Breast epithelium (tissue), 4 donors: ENCODE results near the gene FITM1. TPM values are rescaled to one million over a fixed set of nuclear protein-coding genes. Genes with fewer than 3 reads are reported as not detected.
A peak's percentile ranks its signal among the peaks of the same experiment; 100 is the strongest.

Source experiments
- DNase-seq, 2 donors: peaks; one replicate each; pipeline ENCODE4 v3.0.0-alpha.2; 2019; ENCODE audit warnings: low spot score in 2 of 2
- H3K27ac ChIP-seq, 2 donors: fragments of 200-600 bp; sonication (generic) in 1 of 2; one replicate each; pipeline ENCODE4 v1.5.1; 2016 to 2019; ENCODE audit warnings: mild to moderate bottlenecking in 1 of 2
- H3K27me3 ChIP-seq, 2 donors: fragments of 200-600 bp; sonication (generic) in 1 of 2; one replicate each; pipeline versions ENCODE4 v1.5.1 to v1.6.0; 2017 to 2019; ENCODE audit warnings: control low read depth in 1 of 2, mild to moderate bottlenecking in 1 of 2
- H3K36me3 ChIP-seq: fragments of 200-600 bp; one replicate; pipeline ENCODE4 v1.5.1; 2019
- H3K4me1 ChIP-seq, 2 donors: fragments of 200-600 bp; sonication (generic); one replicate each; pipeline ENCODE4 v1.5.1; 2016 to 2019; ENCODE audit warnings: control low read depth in 1 of 2
- H3K4me3 ChIP-seq, 3 donors: fragments of 200-600 bp; sonication (generic); 1 replicate in 2 of 3; 2 replicates in 1 of 3; pipeline ENCODE4 v1.5.1; 2016 to 2019; ENCODE audit warnings: mild to moderate bottlenecking in 3 of 3, moderate library complexity in 2 of 3
- H3K9me3 ChIP-seq, 2 donors: fragments of 200-600 bp; sonication (generic) in 1 of 2; one replicate each; pipeline ENCODE4 v1.5.1; 2016 to 2019; ENCODE audit warnings: control low read depth in 1 of 2
- POLR2A ChIP-seq: fragments of 450-650 bp; IDR thresholded peaks from one replicate; pipeline ENCODE4 v1.6.1; 2016; ENCODE audit warnings: antibody characterized with exemption, mild to moderate bottlenecking, moderate library complexity
- POLR2AphosphoS5 ChIP-seq, 3 donors: sonication (generic); formaldehyde crosslinking; IDR thresholded peaks; one replicate each; pipeline ENCODE4 v1.6.1; 2017; ENCODE audit warnings: antibody characterized with exemption in 3 of 3
- intact Hi-C: fragments of 100-400 bp; cut with DNase I; formaldehyde crosslinking; loops from one replicate; pipeline ENCODE4 v1.15.1; 2023; ENCODE audit warnings: low total_unique reads
- total RNA-seq, 3 donors: library from RNA; depleted of rRNA; stranded (reverse); fragments of >200 nt; gene quantifications; one replicate each; pipeline ENCODE4 v1.1.0, GENCODE V29; 2016
- TF ChIP-seq, protein P1 (sequence below), 3 donors: fragments of 450-650 bp; IDR thresholded peaks; one replicate each; pipeline ENCODE4 v1.5.1; 2016 to 2017; ENCODE audit warnings: antibody characterized with exemption in 3 of 3, mild to moderate bottlenecking in 3 of 3, moderate library complexity in 3 of 3

The FITM1 gene
- total RNA-seq = 1 to 10 TPM; 1.2 to 2.6 (median 1.6) TPM

- Histone ChIP-seq H3K27me3 (no peaks in the 10 kb centered on the region), H3K4me3 (no peak within 1 kb of the TSS), H3K27ac (peak within 1 kb of the TSS; percentile 73 to 74), H3K36me3 (no peaks in the 10 kb centered on the region), H3K9me3 (no peaks in the 10 kb centered on the region), H3K4me1 (no peaks in the 10 kb centered on the region)
- intact Hi-C loops = no loop called here
- DNase-seq = no peak
- TF ChIP-seq, protein P1, sequence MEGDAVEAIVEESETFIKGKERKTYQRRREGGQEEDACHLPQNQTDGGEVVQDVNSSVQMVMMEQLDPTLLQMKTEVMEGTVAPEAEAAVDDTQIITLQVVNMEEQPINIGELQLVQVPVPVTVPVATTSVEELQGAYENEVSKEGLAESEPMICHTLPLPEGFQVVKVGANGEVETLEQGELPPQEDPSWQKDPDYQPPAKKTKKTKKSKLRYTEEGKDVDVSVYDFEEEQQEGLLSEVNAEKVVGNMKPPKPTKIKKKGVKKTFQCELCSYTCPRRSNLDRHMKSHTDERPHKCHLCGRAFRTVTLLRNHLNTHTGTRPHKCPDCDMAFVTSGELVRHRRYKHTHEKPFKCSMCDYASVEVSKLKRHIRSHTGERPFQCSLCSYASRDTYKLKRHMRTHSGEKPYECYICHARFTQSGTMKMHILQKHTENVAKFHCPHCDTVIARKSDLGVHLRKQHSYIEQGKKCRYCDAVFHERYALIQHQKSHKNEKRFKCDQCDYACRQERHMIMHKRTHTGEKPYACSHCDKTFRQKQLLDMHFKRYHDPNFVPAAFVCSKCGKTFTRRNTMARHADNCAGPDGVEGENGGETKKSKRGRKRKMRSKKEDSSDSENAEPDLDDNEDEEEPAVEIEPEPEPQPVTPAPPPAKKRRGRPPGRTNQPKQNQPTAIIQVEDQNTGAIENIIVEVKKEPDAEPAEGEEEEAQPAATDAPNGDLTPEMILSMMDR (IDR thresholded peaks at IDR 0.05) = no peak
- TF ChIP-seq POLR2AphosphoS5 (IDR thresholded peaks at IDR 0.05) (no peak), POLR2A (no peak)
Measured at GRCh38 chr14:24130380-24130716, at the start of gene FITM1. TSS of gene FITM1 (plus strand) at chr14:24130659. CDS start at chr14:24131564, 905 bp downstream.

DNA sequence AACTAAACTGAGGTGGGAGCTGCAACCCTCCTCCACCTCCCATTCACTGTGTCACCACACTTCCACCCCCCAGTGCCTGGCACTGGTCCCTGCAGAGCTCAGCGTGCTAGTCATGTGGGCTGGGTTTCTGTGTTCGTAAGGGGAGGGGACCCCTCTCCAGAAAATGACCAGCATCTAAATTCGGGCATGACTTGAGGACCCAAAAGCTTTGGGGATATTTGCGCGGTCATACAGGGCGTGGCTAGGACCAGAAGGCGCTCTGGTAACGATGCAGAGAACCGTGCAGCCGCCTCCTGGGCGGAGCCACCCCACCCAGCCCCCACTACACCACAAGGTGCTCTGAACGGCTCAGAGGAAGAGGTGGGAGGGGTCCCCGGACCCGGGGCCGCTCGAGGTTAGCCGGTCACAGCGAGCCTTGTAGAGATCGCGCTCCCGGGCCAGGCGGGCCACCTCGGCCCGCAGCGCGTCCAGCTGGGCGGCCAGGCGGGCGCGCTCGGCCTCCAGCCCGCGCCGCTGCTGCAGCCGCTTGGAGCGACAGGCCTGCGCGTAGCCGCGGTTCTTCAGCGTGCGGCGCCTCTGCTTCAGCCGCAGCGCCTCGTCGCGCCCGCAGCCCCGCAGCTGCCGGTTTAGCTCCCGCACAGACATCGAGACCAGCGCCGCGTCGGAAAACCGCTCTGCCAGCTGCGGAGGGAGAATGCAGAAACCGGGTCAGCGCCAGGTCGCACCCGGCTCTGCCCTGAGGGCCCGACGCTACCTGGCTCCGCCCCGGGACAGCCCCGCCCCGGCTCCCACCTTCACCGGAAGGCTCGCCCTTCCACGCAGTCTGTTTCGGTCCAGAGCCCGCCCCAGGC lies 49.3 kb upstream of the FITM1 start:
- TF ChIP-seq POLR2AphosphoS5 (IDR thresholded peaks at IDR 0.05) (no peak), POLR2A (no peak)
- TF ChIP-seq, protein P1 (IDR thresholded peaks at IDR 0.05) = no peak
- Histone ChIP-seq H3K36me3 (no peaks in the 10 kb centered on the region), H3K27me3 (no peaks in the 10 kb centered on the region), H3K27ac (peak overlapping the region; percentile 2 to 66), H3K4me1 (no peaks in the 10 kb centered on the region), H3K4me3 (peak overlapping the region; percentile 41 to 72 (median 71)), H3K9me3 (no peaks in the 10 kb centered on the region)
- intact Hi-C loops = no loop called here
- peak in 1 of 2 donors; percentile 64 for DNase-seq

- Histone ChIP-seq H3K36me3 (no peaks in the 10 kb centered on the region), H3K27ac (peak overlapping the region; percentile 2 to 66), H3K4me3 (peak overlapping the region; percentile 41 to 72 (median 71)), H3K9me3 (no peaks in the 10 kb centered on the region), H3K4me1 (no peaks in the 10 kb centered on the region), H3K27me3 (no peaks in the 10 kb centered on the region)
- no peak for DNase-seq
- TF ChIP-seq, protein P1 (IDR thresholded peaks at IDR 0.05) = no peak
- TF ChIP-seq POLR2AphosphoS5 (IDR thresholded peaks at IDR 0.05) = no peak
- TF ChIP-seq POLR2A = no peak
- intact Hi-C loops = no loop called here
Measured at GRCh38 chr14:24081739-24082211, 48.7 kb upstream of the FITM1 start.

GRCh38 chr14:24082411-24083080 lies 47.9 kb upstream of the FITM1 start:
- H3K4me3 ChIP-seq = no peak overlapping the region
- no peak overlapping the region for H3K27ac ChIP-seq
- TF ChIP-seq, protein P1 (IDR thresholded peaks at IDR 0.05) = no peak
- TF ChIP-seq POLR2A (no peak), POLR2AphosphoS5 (IDR thresholded peaks at IDR 0.05) (no peak)
- no peaks in the 10 kb centered on the region for H3K4me1 ChIP-seq
- no peaks in the 10 kb centered on the region for H3K9me3 ChIP-seq
- no peaks in the 10 kb centered on the region for H3K27me3 ChIP-seq
- no peaks in the 10 kb centered on the region for H3K36me3 ChIP-seq
- no peak for DNase-seq
- intact Hi-C loops = no loop called here

GRCh38 chr14:24083462-24083861 lies 47.0 kb upstream of the FITM1 start:
- Histone ChIP-seq H3K27me3 (no peaks in the 10 kb centered on the region), H3K9me3 (no peaks in the 10 kb centered on the region), H3K4me1 (no peaks in the 10 kb centered on the region), H3K36me3 (no peaks in the 10 kb centered on the region), H3K4me3 (no peak overlapping the region), H3K27ac (no peak overlapping the region)
- TF ChIP-seq POLR2A (no peak), POLR2AphosphoS5 (IDR thresholded peaks at IDR 0.05) (no peak)
- TF ChIP-seq, protein P1 (IDR thresholded peaks at IDR 0.05) = no peak
- intact Hi-C loops = no loop called here
- DNase-seq = no peak
